IMR-90 (cell line): ENCODE data around the gene ADD1. TPM values are rescaled to one million over a fixed set of nuclear protein-coding genes. Genes with fewer than 3 reads are reported as not detected.

Experiments
- ATAC-seq: fragments of 200-7000 bp; cut with Tn5 transposase; 2 replicates; pipeline ENCODE4 v1.9.1; 2020; ENCODE audit warnings: low read depth, mild to moderate bottlenecking, moderate library complexity
- BruUV-seq: library from RNA; stranded (reverse); fragments of 400-500 nt; replicated peaks from 2 replicates; lab custom pipeline; 2021; lab: Mats Ljungman, UMichigan
- CTCF ChIA-PET: fragments of 300-600 bp; formaldehyde crosslinking; extraction: SDS; loops from one replicate; lab custom pipeline; 2021; ENCODE audit warnings: antibody characterized with exemption; lab: Yijun Ruan, JAX
- POLR2A ChIA-PET: fragments of 300-600 bp; sonication (Branson Sonifier 250); formaldehyde crosslinking; loops from one replicate; lab custom pipeline; 2022; ENCODE audit warnings: antibody characterized with exemption; ENCODE audit not compliant: unreplicated experiment; lab: Charles Lee
- DNase-seq: peaks from one replicate; pipeline ENCODE4 v3.0.0; 2013
- H2AFZ ChIP-seq: replicated peaks from 2 replicates; pipeline ENCODE3; 2013; ENCODE audit warnings: low read length, mild to moderate bottlenecking; ENCODE audit not compliant: poor library complexity
- H2AK5ac ChIP-seq: 2 replicates; pipeline ENCODE4 v1.6.1; 2013; ENCODE audit warnings: low read depth, low read length, inconsistent platforms
- H2AK9ac ChIP-seq: replicated peaks from 2 replicates; pipeline ENCODE3; 2013; ENCODE audit warnings: mild to moderate bottlenecking, low read depth, low read length, moderate library complexity; ENCODE audit not compliant: poor library complexity
- H2BK120ac ChIP-seq: 2 replicates; pipeline ENCODE4 v1.6.1; 2013; ENCODE audit warnings: low read depth, low read length, inconsistent platforms
- H2BK15ac ChIP-seq: 3 replicates; pipeline ENCODE4 v1.6.1; 2013; ENCODE audit warnings: low read depth, low read length, inconsistent platforms
- H2BK20ac ChIP-seq: 2 replicates; pipeline ENCODE4 v1.6.1; 2013; ENCODE audit warnings: low read depth, mild to moderate bottlenecking, inconsistent platforms, low read length, moderate library complexity
- H2BK5ac ChIP-seq: 2 replicates; pipeline ENCODE4 v1.6.1; 2013; ENCODE audit warnings: mild to moderate bottlenecking, low read depth, low read length, inconsistent platforms; ENCODE audit not compliant: poor library complexity, severe bottlenecking
- H3K14ac ChIP-seq: replicated peaks from 2 replicates; pipeline ENCODE4 v1.6.1; 2013; ENCODE audit warnings: low read depth, low read length, inconsistent platforms
- H3K18ac ChIP-seq: 2 replicates; pipeline ENCODE4 v1.6.1; 2013; ENCODE audit warnings: low read depth, low read length, control low read depth
- H3K23ac ChIP-seq: 2 replicates; pipeline ENCODE4 v1.6.1; 2013; ENCODE audit warnings: low read depth, low read length, inconsistent platforms
- H3K27ac ChIP-seq: 2 replicates; pipeline ENCODE4 v1.5.1; 2013; ENCODE audit warnings: mild to moderate bottlenecking, control low read depth, low read length; ENCODE audit not compliant: insufficient read depth
- H3K27me3 ChIP-seq: 2 replicates; pipeline ENCODE4 v1.6.1; 2013; ENCODE audit warnings: low read length; ENCODE audit not compliant: control insufficient read depth, insufficient read depth
- H3K36me3 ChIP-seq: 2 replicates; pipeline ENCODE4 v1.6.1; 2013; ENCODE audit warnings: low read length, mixed read lengths; ENCODE audit not compliant: control insufficient read depth, insufficient read depth
- H3K4ac ChIP-seq: 2 replicates; pipeline ENCODE4 v1.6.1; 2013; ENCODE audit warnings: low read depth, low read length, inconsistent platforms
- H3K4me1 ChIP-seq: 2 replicates; pipeline ENCODE4 v1.6.1; 2013; ENCODE audit warnings: low read length, mixed read lengths; ENCODE audit not compliant: control insufficient read depth, insufficient read depth
- H3K4me2 ChIP-seq: 2 replicates; pipeline ENCODE4 v1.6.1; 2013; ENCODE audit warnings: low read depth, mild to moderate bottlenecking, control low read depth, low read length, moderate library complexity
- H3K4me3 ChIP-seq: 2 replicates; pipeline ENCODE4 v1.5.1; 2013; ENCODE audit warnings: low read depth, mild to moderate bottlenecking, control low read depth, low read length, moderate library complexity; ENCODE audit not compliant: insufficient read depth
- H3K56ac ChIP-seq: 2 replicates; pipeline ENCODE4 v1.6.1; 2013; ENCODE audit warnings: low read length, inconsistent platforms; ENCODE audit not compliant: insufficient read depth; ENCODE audit errors: extremely low read depth
- H3K79me1 ChIP-seq, 2 experiments: 2 replicates each; pipeline ENCODE4 v1.6.1; 2013; ENCODE audit warnings: low read length in 2 of 2, inconsistent platforms in 1 of 2, low read depth in 1 of 2
- H3K9ac ChIP-seq: 2 replicates; pipeline ENCODE4 v1.6.1; 2013; ENCODE audit warnings: low read depth, low read length, control low read depth
- H3K9me1 ChIP-seq: 2 replicates; pipeline ENCODE4 v1.6.1; 2013; ENCODE audit warnings: low read length, inconsistent platforms; ENCODE audit not compliant: insufficient read depth
- H3K9me3 ChIP-seq: 2 replicates; pipeline ENCODE4 v1.6.1; 2013; ENCODE audit warnings: low read length; ENCODE audit not compliant: control insufficient read depth, insufficient read depth
- H4K20me1 ChIP-seq: 2 replicates; pipeline ENCODE4 v1.6.1; 2013; ENCODE audit warnings: low read length, inconsistent platforms; ENCODE audit not compliant: insufficient read depth
- H4K5ac ChIP-seq: 2 replicates; pipeline ENCODE4 v1.6.1; 2013; ENCODE audit warnings: mild to moderate bottlenecking, low read depth, low read length, control low read depth
- H4K8ac ChIP-seq, 2 experiments: 2 replicates each; pipeline ENCODE4 v1.6.1; 2013; ENCODE audit warnings: low read depth in 2 of 2, low read length in 2 of 2, control low read depth in 1 of 2, inconsistent platforms in 1 of 2
- H4K91ac ChIP-seq: 2 replicates; pipeline ENCODE4 v1.6.1; 2013; ENCODE audit warnings: low read depth, low read length, inconsistent platforms; ENCODE audit not compliant: insufficient read depth
- BHLHE40 ChIP-seq: fragments of 150-350 bp; IDR thresholded peaks from 2 replicates; pipeline ENCODE4 v1.6.1; 2016; ENCODE audit warnings: mild to moderate bottlenecking, low read depth, low read length
- CEBPB ChIP-seq: IDR thresholded peaks from 2 replicates; pipeline ENCODE4 v1.6.1; 2012; ENCODE audit warnings: low read depth, low read length, improper control_type of control experiment
- CHD1 ChIP-seq: IDR thresholded peaks from 2 replicates; pipeline ENCODE4 v1.6.1; 2012; ENCODE audit warnings: low read depth, low read length, improper control_type of control experiment
- FOS ChIP-seq: fragments of 150-350 bp; IDR thresholded peaks from 2 replicates; pipeline ENCODE4 v1.6.1; 2016; ENCODE audit warnings: low read depth, low read length
- MAFK ChIP-seq: IDR thresholded peaks from 2 replicates; pipeline ENCODE4 v1.6.1; 2012; ENCODE audit warnings: low read depth, low read length, improper control_type of control experiment
- MAZ ChIP-seq: IDR thresholded peaks from 2 replicates; pipeline ENCODE4 v1.6.1; 2012; ENCODE audit warnings: low read depth, mild to moderate bottlenecking, low read length, improper control_type of control experiment, moderate library complexity, borderline replicate concordance
- MXI1 ChIP-seq: IDR thresholded peaks from 2 replicates; pipeline ENCODE4 v1.6.1; 2012; ENCODE audit warnings: low read depth, mild to moderate bottlenecking, low read length, moderate library complexity, borderline replicate concordance
- NFE2L2 ChIP-seq: fragments of 150-350 bp; IDR thresholded peaks from 2 replicates; pipeline ENCODE4 v1.6.1; 2016; ENCODE audit warnings: low read depth, mild to moderate bottlenecking, low read length
- POLR2A ChIP-seq: IDR thresholded peaks from 2 replicates; pipeline ENCODE4 v1.6.1; 2012; ENCODE audit warnings: mild to moderate bottlenecking, low read depth, low read length
- RAD21 ChIP-seq: IDR thresholded peaks from 2 replicates; pipeline ENCODE4 v1.6.1; 2012; ENCODE audit warnings: low read length, improper control_type of control experiment
- RCOR1 ChIP-seq: IDR thresholded peaks from 2 replicates; pipeline ENCODE4 v1.6.1; 2012; ENCODE audit warnings: mild to moderate bottlenecking, low read length, improper control_type of control experiment; ENCODE audit not compliant: insufficient replicate concordance
- RFX5 ChIP-seq: IDR thresholded peaks from 2 replicates; pipeline ENCODE4 v1.8.0; 2012; ENCODE audit warnings: low read depth, mild to moderate bottlenecking, low read length, moderate library complexity
- SMC3 ChIP-seq: fragments of 150-350 bp; IDR thresholded peaks from 2 replicates; pipeline ENCODE4 v1.6.1; 2016; ENCODE audit warnings: low read depth, mild to moderate bottlenecking, antibody characterized with exemption, low read length, moderate library complexity
- WGBS, 2 experiments: methylation state at CpG; one replicate each; pipeline versions ENCODE4 v1.1.5 to v1.1.7; 2013; ENCODE audit warnings: missing lambda C conversion rate in 2 of 2; ENCODE audit not compliant: insufficient read length in 1 of 2; ENCODE audit errors: extremely low coverage in 2 of 2; 5-methylcytosine and 5-hydroxymethylcytosine counted together
- dilution Hi-C: fragments of 300-500 bp; cut with HindIII; formaldehyde crosslinking; loops from one replicate; pipeline ENCODE4 v1.14.3; 2018; ENCODE audit warnings: low sequenced_read_pairs; ENCODE audit not compliant: unreplicated experiment
- in situ Hi-C: fragments of 300-500 bp; cut with MboI; formaldehyde crosslinking; loops from 3 replicates; pipeline ENCODE4 v1.14.3; 2019; ENCODE audit warnings: low sequenced_read_pairs, inconsistent platforms, mixed read lengths
- intact Hi-C: fragments of 100-400 bp; cut with micrococcal nuclease; formaldehyde crosslinking; loops from 2 replicates; pipeline ENCODE4 v1.10.0; 2022
- polyA plus RNA-seq, 3 experiments: library from polyadenylated mRNA; depleted of rRNA; stranded (reverse); fragments of >200 nt; gene quantifications; 2 replicates each; pipeline ENCODE4 v1.2.3, GENCODE V29; 2012; ENCODE audit warnings: low replicate concordance in 1 of 3
- total RNA-seq: library from RNA; depleted of rRNA; stranded (reverse); fragments of >200 nt; gene quantifications from 2 replicates; pipeline ENCODE4 v1.2.3, GENCODE V29; 2012
- TF ChIP-seq, protein P1 (sequence below): fragments of 150-350 bp; IDR thresholded peaks from 2 replicates; pipeline ENCODE4 v1.6.1; 2016; ENCODE audit warnings: low read depth, mild to moderate bottlenecking, low read length, moderate library complexity, borderline replicate concordance
- TF ChIP-seq, protein P2 (sequence below): fragments of 150-350 bp; IDR thresholded peaks from 2 replicates; pipeline ENCODE4 v1.6.1; 2017; ENCODE audit warnings: mild to moderate bottlenecking, antibody characterized with exemption, low read length, low read depth

The ADD1 gene
- total and polyA plus RNA-seq, 2 of the 4 experiments (the other 2 are of a cell fraction): 122 to 215 TPM

DNA sequence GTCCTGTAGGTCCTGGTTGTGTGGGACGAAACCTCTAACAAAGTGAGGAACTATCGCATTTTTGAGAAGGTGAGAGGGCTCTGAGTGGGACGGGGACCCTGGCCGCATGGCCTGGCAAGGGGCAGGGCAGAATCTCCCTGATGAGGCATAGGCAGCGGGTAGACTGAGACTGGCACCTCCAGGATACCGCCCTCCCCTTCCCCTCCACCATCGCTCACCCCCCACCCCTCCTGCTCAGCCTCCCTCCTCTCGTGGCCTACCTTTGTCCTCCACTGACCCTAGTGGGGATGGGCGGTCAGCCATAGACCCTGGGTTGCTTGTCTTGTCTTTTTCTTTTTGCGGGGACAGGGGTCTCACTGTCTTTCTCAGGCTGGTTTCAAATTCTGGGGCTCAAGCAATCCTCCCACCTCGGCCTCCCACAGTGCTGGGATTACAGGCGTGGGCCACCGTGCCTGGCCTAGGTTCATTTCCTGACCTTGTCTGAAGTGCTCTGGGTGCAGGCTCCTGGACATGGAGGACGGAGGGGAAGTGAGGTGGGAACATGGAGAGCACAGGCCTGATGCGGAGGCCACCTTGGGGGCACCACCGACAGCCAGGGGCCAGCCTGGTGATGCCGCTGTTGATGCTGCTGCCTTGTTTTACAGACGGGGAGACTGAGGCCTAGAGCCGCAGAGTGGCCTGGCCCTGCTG, 10.5 kb upstream of the ADD1 start:
- in situ Hi-C loops (no loop called here), intact Hi-C loops (no loop called here), dilution Hi-C loops (no loop called here)
- no TSS peak for BruUV-seq
- H4K8ac ChIP-seq: no peak overlapping the region
- peaks cover 4% of the 10 kb centered on the region; the same call in 1 of the 2 replicates for H3K4me1 ChIP-seq
- H3K9ac ChIP-seq: no peak overlapping the region
- no peak overlapping the region for H3K4me3 ChIP-seq
- ATAC-seq (no peak), DNase-seq (no peak)
- H4K5ac ChIP-seq: no peak overlapping the region
- H3K9me3 ChIP-seq: no peaks in the 10 kb centered on the region
- H3K4ac ChIP-seq: no peak overlapping the region
- TF ChIP-seq, protein P1, sequence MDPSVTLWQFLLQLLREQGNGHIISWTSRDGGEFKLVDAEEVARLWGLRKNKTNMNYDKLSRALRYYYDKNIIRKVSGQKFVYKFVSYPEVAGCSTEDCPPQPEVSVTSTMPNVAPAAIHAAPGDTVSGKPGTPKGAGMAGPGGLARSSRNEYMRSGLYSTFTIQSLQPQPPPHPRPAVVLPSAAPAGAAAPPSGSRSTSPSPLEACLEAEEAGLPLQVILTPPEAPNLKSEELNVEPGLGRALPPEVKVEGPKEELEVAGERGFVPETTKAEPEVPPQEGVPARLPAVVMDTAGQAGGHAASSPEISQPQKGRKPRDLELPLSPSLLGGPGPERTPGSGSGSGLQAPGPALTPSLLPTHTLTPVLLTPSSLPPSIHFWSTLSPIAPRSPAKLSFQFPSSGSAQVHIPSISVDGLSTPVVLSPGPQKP: no peak
- TF ChIP-seq RFX5 (no peak), CEBPB (no peak), CHD1 (no peak), POLR2A (no peak), MAZ (no peak), MAFK (no peak), RAD21 (no peak), FOS (no peak), NFE2L2 (no peak), SMC3 (no peak), RCOR1 (no peak), MXI1 (no peak), BHLHE40 (no peak)
- TF ChIP-seq, protein P2, sequence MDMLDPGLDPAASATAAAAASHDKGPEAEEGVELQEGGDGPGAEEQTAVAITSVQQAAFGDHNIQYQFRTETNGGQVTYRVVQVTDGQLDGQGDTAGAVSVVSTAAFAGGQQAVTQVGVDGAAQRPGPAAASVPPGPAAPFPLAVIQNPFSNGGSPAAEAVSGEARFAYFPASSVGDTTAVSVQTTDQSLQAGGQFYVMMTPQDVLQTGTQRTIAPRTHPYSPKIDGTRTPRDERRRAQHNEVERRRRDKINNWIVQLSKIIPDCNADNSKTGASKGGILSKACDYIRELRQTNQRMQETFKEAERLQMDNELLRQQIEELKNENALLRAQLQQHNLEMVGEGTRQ: no peak
- H2AK9ac ChIP-seq: no peak overlapping the region
- H3K18ac ChIP-seq: no peak overlapping the region
- H3K4me2 ChIP-seq: no peak overlapping the region
- H3K23ac ChIP-seq: no peak overlapping the region
- H3K27me3 ChIP-seq: no peaks in the 10 kb centered on the region
- 100% methylated on average over 1 of the region's 19 CpGs; no CpG with 5 or more reads in 1 of the 2 experiments for WGBS, 2 experiments
- H2BK120ac ChIP-seq: no peak overlapping the region
- no peak overlapping the region for H4K91ac ChIP-seq
- H3K36me3 ChIP-seq: peaks cover 64% of the 10 kb centered on the region
- H2BK15ac ChIP-seq: no peak overlapping the region
- peaks cover 8 to 19% of the 10 kb centered on the region in 2 experiments; a peak in 3 of 4 replicates for H3K79me1 ChIP-seq
- CTCF ChIA-PET: no interaction called here
- H2BK20ac ChIP-seq: no peak overlapping the region
- peaks cover 12% of the 10 kb centered on the region; the same call in 1 of the 2 replicates for H3K9me1 ChIP-seq
- no peak overlapping the region for H3K56ac ChIP-seq
- H2BK5ac ChIP-seq: no peak overlapping the region
- H2AK5ac ChIP-seq: no peak overlapping the region
- POLR2A ChIA-PET: no interaction called here
- no peak overlapping the region for H3K14ac ChIP-seq
- H2AFZ ChIP-seq: peak overlapping the region; percentile 51
- no peak overlapping the region for H3K27ac ChIP-seq
- H4K20me1 ChIP-seq: no peaks in the 10 kb centered on the region; the same call in 1 of the 2 replicates
